ENCODE measurements around the gene PKIG.
"Not testable (repeated sequence)": the region's sequence is repeated elsewhere in the genome, so short reads cannot be mapped to it uniquely, and the experiment has no call there.

Gene PKIG

GRCh38 chr20:44582311-44583025 lies at the start of gene PKIG:
Gene PKIG, plus strand, starts transcription at chr20:44582579. Its CDS starts 31,978 bp downstream, at chr20:44614557.
- no peak for DNase-seq (ENCODE audit: low read depth)

GRCh38 chr20:44532981-44533331 lies 49.4 kb upstream of the PKIG start:
- no peak for DNase-seq (ENCODE audit: low read depth)

GRCh38 chr20:44533928-44534327 lies 48.5 kb upstream of the PKIG start:
- no peak for DNase-seq (ENCODE audit: low read depth)

- DNase-seq (ENCODE audit: low read depth), result no peak
Observed at GRCh38 chr20:44536175-44536574, 46.2 kb upstream of the PKIG start.

GRCh38 chr20:44537993-44538392 lies 44.4 kb upstream of the PKIG start:
- DNase-seq (ENCODE audit: low read depth), result no peak

- no peak for DNase-seq (ENCODE audit: low read depth)
Observed at GRCh38 chr20:44540834-44541233, 41.5 kb upstream of the PKIG start.

- no peak for DNase-seq (ENCODE audit: low read depth)
Observed at GRCh38 chr20:44541992-44542391, 40.4 kb upstream of the PKIG start.

GRCh38 chr20:44542890-44543289 lies 39.5 kb upstream of the PKIG start:
- DNase-seq (ENCODE audit: low read depth), result no peak

GRCh38 chr20:44543358-44543757 lies 39.0 kb upstream of the PKIG start:
- no peak for DNase-seq (ENCODE audit: low read depth)

- no peak for DNase-seq (ENCODE audit: low read depth)
Observed at GRCh38 chr20:44544263-44544662, 38.1 kb upstream of the PKIG start.

GRCh38 chr20:44547419-44547818 lies 35.0 kb upstream of the PKIG start:
- no peak for DNase-seq (ENCODE audit: low read depth)

GRCh38 chr20:44549123-44549522 lies 33.3 kb upstream of the PKIG start:
- DNase-seq (ENCODE audit: low read depth), result no peak

GRCh38 chr20:44552050-44552449 lies 30.3 kb upstream of the PKIG start:
- DNase-seq (ENCODE audit: low read depth), result no peak

GRCh38 chr20:44552568-44552949 lies 29.8 kb upstream of the PKIG start:
- DNase-seq (ENCODE audit: low read depth), result no peak

- no peak for DNase-seq (ENCODE audit: low read depth)
Observed at GRCh38 chr20:44552950-44553908, 29.1 kb upstream of the PKIG start.

- no peak for DNase-seq (ENCODE audit: low read depth)
Observed at GRCh38 chr20:44559302-44559701, 23.1 kb upstream of the PKIG start.

- no peak for DNase-seq (ENCODE audit: low read depth)
Observed at GRCh38 chr20:44560229-44560628, 22.1 kb upstream of the PKIG start.

- not testable (repeated sequence) for DNase-seq (ENCODE audit: low read depth)
Observed at GRCh38 chr20:44560818-44561217, 21.6 kb upstream of the PKIG start.

- no peak for DNase-seq (ENCODE audit: low read depth)
Observed at GRCh38 chr20:44561876-44562275, 20.5 kb upstream of the PKIG start.

GRCh38 chr20:44566018-44566417 lies 16.4 kb upstream of the PKIG start:
- DNase-seq (ENCODE audit: low read depth), result no peak

- DNase-seq (ENCODE audit: low read depth), result no peak
Observed at GRCh38 chr20:44566811-44567210, 15.6 kb upstream of the PKIG start.

- DNase-seq (ENCODE audit: low read depth), result no peak
Observed at GRCh38 chr20:44570367-44570766, 12.0 kb upstream of the PKIG start.

GRCh38 chr20:44571362-44571988 lies 10.9 kb upstream of the PKIG start:
- no peak for DNase-seq (ENCODE audit: low read depth)

All from stimulated activated CD8-positive, alpha-beta memory T cell treated with anti-CD3 and anti-CD28 coated beads, Interleukin-12 subunit alpha, Interleukin-12 subunit beta, amount 100 ng/mL, for 1 hour (primary cell).